GM19023 (cell line): ENCODE results near the gene GAPDH.
"Not testable (repeated sequence)": the region's sequence is repeated elsewhere in the genome, so short reads cannot be mapped to it uniquely, and the experiment has no call there.

Source experiments
- ATAC-seq: cut with Tn5 transposase; IDR thresholded peaks from one replicate; pipeline ENCODE4 v1.9.1; 2021; ENCODE audit warnings: mild to moderate bottlenecking, moderate library complexity; ENCODE audit not compliant: unreplicated experiment

Gene GAPDH

GRCh38 chr12:6533923-6534694 lies at the start of gene GAPDH:
Gene GAPDH, plus strand, starts transcription at chr12:6534517. Its CDS starts 316 bp downstream, at chr12:6534833.
- peak; percentile 56 for ATAC-seq

GRCh38 chr12:6488240-6488639 lies 46.1 kb upstream of the GAPDH start:
- ATAC-seq, result no peak

GRCh38 chr12:6489449-6489848 lies 44.9 kb upstream of the GAPDH start:
- ATAC-seq, result no peak

GRCh38 chr12:6490673-6491072 lies 43.6 kb upstream of the GAPDH start:
- not testable (repeated sequence) for ATAC-seq

GRCh38 chr12:6492838-6493496 lies 41.4 kb upstream of the GAPDH start, which contains the start of gene MRPL51:
Gene MRPL51, minus strand, starts transcription at chr12:6493262. Its CDS starts 126 bp downstream, at chr12:6493136.
- peak; percentile 71 for ATAC-seq

GRCh38 chr12:6493497-6494257 lies 40.6 kb upstream of the GAPDH start, which contains the start of gene NCAPD2:
Gene NCAPD2, plus strand, starts transcription at chr12:6494102. Its CDS starts 997 bp downstream, at chr12:6495099.
- ATAC-seq, result peak; percentile 87

- ATAC-seq, result peak; percentile 22
Observed at GRCh38 chr12:6494258-6494743, 40.0 kb upstream of the GAPDH start.

- no peak for ATAC-seq
Observed at GRCh38 chr12:6494968-6495367, 39.3 kb upstream of the GAPDH start.

GRCh38 chr12:6497291-6497690 lies 37.0 kb upstream of the GAPDH start:
- not testable (repeated sequence) for ATAC-seq

- no peak for ATAC-seq
Observed at GRCh38 chr12:6500466-6500865, 33.9 kb upstream of the GAPDH start.

GRCh38 chr12:6507102-6507998 lies 27.0 kb upstream of the GAPDH start:
- no peak for ATAC-seq

GRCh38 chr12:6508087-6508486 lies 26.2 kb upstream of the GAPDH start:
- no peak for ATAC-seq

- no peak for ATAC-seq
Observed at GRCh38 chr12:6520186-6520585, 14.1 kb upstream of the GAPDH start.

- ATAC-seq, result no peak
Observed at GRCh38 chr12:6522193-6522592, 12.1 kb upstream of the GAPDH start.

- ATAC-seq, result no peak
Observed at GRCh38 chr12:6523708-6524107, 10.6 kb upstream of the GAPDH start.

- no peak for ATAC-seq
Observed at GRCh38 chr12:6524648-6525047, 9.7 kb upstream of the GAPDH start.

GRCh38 chr12:6526201-6526600 lies 8.1 kb upstream of the GAPDH start:
- ATAC-seq, result no peak

GRCh38 chr12:6526766-6527525 lies 7.4 kb upstream of the GAPDH start:
- ATAC-seq, result no peak

- ATAC-seq, result no peak
Observed at GRCh38 chr12:6527711-6528110, 6.6 kb upstream of the GAPDH start.
